ENCODE data around the gene APOA5.

Gene APOA5

DNA sequence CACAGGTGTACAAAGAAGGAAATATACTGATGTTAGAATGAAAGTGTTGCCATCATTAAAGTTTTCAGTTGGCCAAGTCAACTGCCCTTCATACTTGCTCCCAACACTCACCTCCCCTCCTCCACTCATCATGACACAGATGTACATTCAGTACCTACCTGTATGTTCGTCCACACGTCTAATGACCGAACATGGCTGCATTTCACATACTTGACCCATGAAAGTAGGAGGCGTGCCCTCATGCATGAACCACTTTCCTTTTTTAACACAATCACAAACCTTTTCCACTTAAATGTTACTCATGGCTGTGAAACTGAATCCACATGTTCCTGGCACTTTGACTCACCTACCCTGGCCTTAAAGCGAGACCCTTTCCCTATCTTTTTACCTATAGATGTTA lies 15.7 kb downstream of the APOA5 start:
- Histone ChIP-seq H3K36me3 (ENCODE audit: low read length) (peaks cover 15% of the 10 kb centered on the region; the same call in 1 of the 2 replicates), H3K4me3 (ENCODE audit: insufficient read depth, low read length, poor library complexity, severe bottlenecking) (no peak overlapping the region), H3K9me3 (ENCODE audit: insufficient read depth, low read length) (no peaks in the 10 kb centered on the region), H3K9me2 (replicated peaks; ENCODE audit: insufficient read depth, low read length) (no peaks in the 10 kb centered on the region), H2AFZ (ENCODE audit: low read depth, low read length, severe bottlenecking) (no peak overlapping the region), H3K4me2 (ENCODE audit: low read depth, low read length, poor library complexity, severe bottlenecking) (no peak overlapping the region), H3K9ac (ENCODE audit: low read length) (no peak overlapping the region), H3K27me3 (ENCODE audit: low read length) (no peaks in the 10 kb centered on the region), H4K20me1 (ENCODE audit: low read depth, low read length) (no peaks in the 10 kb centered on the region), H3K27ac (ENCODE audit: low read depth, low read length) (no peak overlapping the region), H3F3A (ENCODE audit: insufficient read depth) (peaks cover 39% of the 10 kb centered on the region), H3K79me2 (ENCODE audit: insufficient read depth, low read length) (peaks cover 15% of the 10 kb centered on the region)
- TF ChIP-seq EZH2phosphoT487 (conservative IDR thresholded peaks at IDR 0.05; ENCODE audit: low read length) (no peak), CTCF (IDR thresholded peaks at IDR 0.05; ENCODE audit: insufficient read depth, low read length, poor library complexity, severe bottlenecking) (no peak)

DNA sequence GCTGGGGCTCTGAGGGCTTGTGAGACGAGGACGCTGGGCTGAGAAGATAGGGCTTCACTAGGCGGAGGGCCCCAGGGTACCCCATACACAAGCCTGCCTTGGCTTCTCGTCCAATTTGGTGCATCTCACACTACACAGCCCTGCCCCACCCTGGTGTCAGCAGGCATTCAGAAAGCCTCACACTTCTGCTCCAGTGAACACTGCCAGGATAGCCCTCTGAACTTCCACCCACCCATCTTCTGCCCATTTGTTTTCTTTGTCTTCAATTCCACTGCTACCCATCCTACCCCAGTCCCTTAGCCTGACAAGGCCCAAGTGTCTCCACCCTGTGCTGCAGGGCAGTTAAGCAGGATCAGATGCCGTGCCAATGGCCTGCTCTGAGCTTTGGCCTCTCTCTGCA lies 17.0 kb downstream of the APOA5 start:
- H3K9ac ChIP-seq (ENCODE audit: low read length), result peak overlapping the region; percentile 80; the same call in 1 of the 2 replicates
- H2AFZ ChIP-seq (ENCODE audit: low read depth, low read length, severe bottlenecking), result no peak overlapping the region
- no peak overlapping the region for H3K4me3 ChIP-seq (ENCODE audit: insufficient read depth, low read length, poor library complexity, severe bottlenecking)
- H3K9me3 ChIP-seq (ENCODE audit: insufficient read depth, low read length), result no peaks in the 10 kb centered on the region
- H4K20me1 ChIP-seq (ENCODE audit: low read depth, low read length), result no peaks in the 10 kb centered on the region
- H3K79me2 ChIP-seq (ENCODE audit: insufficient read depth, low read length), result peaks cover 25% of the 10 kb centered on the region
- no peaks in the 10 kb centered on the region for H3K27me3 ChIP-seq (ENCODE audit: low read length)
- peak overlapping the region; percentile 92; the same call in 1 of the 2 replicates for H3K27ac ChIP-seq (ENCODE audit: low read depth, low read length)
- no peak for TF ChIP-seq CTCF (IDR thresholded peaks at IDR 0.05; ENCODE audit: insufficient read depth, low read length, poor library complexity, severe bottlenecking)
- H3F3A ChIP-seq (ENCODE audit: insufficient read depth), result peaks cover 39% of the 10 kb centered on the region
- H3K4me2 ChIP-seq (ENCODE audit: low read depth, low read length, poor library complexity, severe bottlenecking), result no peak overlapping the region
- H3K9me2 ChIP-seq (replicated peaks; ENCODE audit: insufficient read depth, low read length), result no peaks in the 10 kb centered on the region
- peaks cover 11% of the 10 kb centered on the region; the same call in 1 of the 2 replicates for H3K36me3 ChIP-seq (ENCODE audit: low read length)

GRCh38 chr11:116773203-116774097 lies 18.2 kb downstream of the APOA5 start:
- TF ChIP-seq EZH2phosphoT487 (conservative IDR thresholded peaks at IDR 0.05; ENCODE audit: low read length), result no peak
- Histone ChIP-seq H4K20me1 (ENCODE audit: low read depth, low read length) (no peaks in the 10 kb centered on the region), H3K9me3 (ENCODE audit: insufficient read depth, low read length) (no peaks in the 10 kb centered on the region), H3K9me2 (replicated peaks; ENCODE audit: insufficient read depth, low read length) (no peaks in the 10 kb centered on the region), H3K4me2 (ENCODE audit: low read depth, low read length, poor library complexity, severe bottlenecking) (peak overlapping the region; percentile 74), H3K27me3 (ENCODE audit: low read length) (no peaks in the 10 kb centered on the region), H3K36me3 (ENCODE audit: low read length) (peaks cover 4% of the 10 kb centered on the region; the same call in 1 of the 2 replicates), H3K27ac (ENCODE audit: low read depth, low read length) (peak overlapping the region; percentile 92), H3K4me3 (ENCODE audit: insufficient read depth, low read length, poor library complexity, severe bottlenecking) (peak overlapping the region; percentile 73), H2AFZ (ENCODE audit: low read depth, low read length, severe bottlenecking) (peak overlapping the region; percentile 39), H3K9ac (ENCODE audit: low read length) (peak overlapping the region; percentile 80), H3F3A (ENCODE audit: insufficient read depth) (peaks cover 39% of the 10 kb centered on the region), H3K79me2 (ENCODE audit: insufficient read depth, low read length) (peaks cover 25% of the 10 kb centered on the region)
